HEK293T (cell line): Measurements from ENCODE around the gene CBLB.

Source experiments
- ARNT ChIP-seq: fragments of 450-650 bp; IDR thresholded peaks from 2 replicates; pipeline ENCODE4 v1.6.1; 2017; ENCODE audit warnings: mild to moderate bottlenecking
- BHLHE40 ChIP-seq: fragments of 450-650 bp; IDR thresholded peaks from 2 replicates; pipeline ENCODE4 v1.6.1; 2016; ENCODE audit warnings: mild to moderate bottlenecking, moderate library complexity, borderline replicate concordance
- ELF4 ChIP-seq: fragments of 450-650 bp; IDR thresholded peaks from 2 replicates; pipeline ENCODE4 v1.6.1; 2017; ENCODE audit warnings: antibody characterized with exemption
- FOXK2 ChIP-seq: fragments of 450-650 bp; IDR thresholded peaks from 2 replicates; pipeline ENCODE4 v1.6.1; 2016; ENCODE audit warnings: mild to moderate bottlenecking
- FOXM1 ChIP-seq: fragments of 450-650 bp; IDR thresholded peaks from 2 replicates; pipeline ENCODE4 v1.6.1; 2017; ENCODE audit warnings: mild to moderate bottlenecking, borderline replicate concordance
- LEF1 ChIP-seq: fragments of 450-650 bp; IDR thresholded peaks from 2 replicates; pipeline ENCODE4 v1.6.1; 2017; ENCODE audit warnings: mild to moderate bottlenecking, borderline replicate concordance
- PKNOX1 ChIP-seq: fragments of 450-650 bp; IDR thresholded peaks from 2 replicates; pipeline ENCODE4 v1.6.1; 2016
- SP1 ChIP-seq: fragments of 450-650 bp; IDR thresholded peaks from 2 replicates; pipeline ENCODE4 v1.6.1; 2017
- SUZ12 ChIP-seq: fragments of 450-650 bp; IDR thresholded peaks from 2 replicates; pipeline ENCODE4 v1.6.1; 2016; ENCODE audit warnings: mild to moderate bottlenecking
- TARDBP ChIP-seq: fragments of 450-650 bp; IDR thresholded peaks from 2 replicates; pipeline ENCODE4 v1.6.1; 2016
- ZNF384 ChIP-seq: fragments of 450-650 bp; IDR thresholded peaks from 2 replicates; pipeline ENCODE4 v1.6.1; 2016

GRCh38 chr3:105730801-105731354, 137.9 kb downstream of the CBLB start:
- TF ChIP-seq ARNT (no peak), LEF1 (no peak), TARDBP (no peak), FOXK2 (no peak), ZNF384 (no peak), PKNOX1 (no peak), ELF4 (no peak), FOXM1 (no peak), SP1 (no peak), BHLHE40 (no peak), SUZ12 (no peak)
